H54 (cell line): Measurements from ENCODE around the gene PFKFB4.
A peak's percentile ranks its signal among the peaks of the same experiment; 100 is the strongest.
"Not testable (repeated sequence)": the region's sequence is repeated elsewhere in the genome, so short reads cannot be mapped to it uniquely, and the experiment has no call there.

Source experiments
- DNase-seq: peaks from one replicate; pipeline ENCODE4 v3.0.0; 2011; ENCODE audit warnings: low spot score, mixed read lengths; ENCODE audit not compliant: insufficient read length
- FAIRE-seq: peaks from 3 replicates; lab custom pipeline; 2011; peaks lifted over from hg19 to GRCh38; lab: Jason Lieb, UNC
- POLR2A ChIP-seq: IDR thresholded peaks from 2 replicates; pipeline ENCODE4 v1.6.1; 2011; ENCODE audit warnings: low read depth, mild to moderate bottlenecking, low read length

The PFKFB4 gene

DNA sequence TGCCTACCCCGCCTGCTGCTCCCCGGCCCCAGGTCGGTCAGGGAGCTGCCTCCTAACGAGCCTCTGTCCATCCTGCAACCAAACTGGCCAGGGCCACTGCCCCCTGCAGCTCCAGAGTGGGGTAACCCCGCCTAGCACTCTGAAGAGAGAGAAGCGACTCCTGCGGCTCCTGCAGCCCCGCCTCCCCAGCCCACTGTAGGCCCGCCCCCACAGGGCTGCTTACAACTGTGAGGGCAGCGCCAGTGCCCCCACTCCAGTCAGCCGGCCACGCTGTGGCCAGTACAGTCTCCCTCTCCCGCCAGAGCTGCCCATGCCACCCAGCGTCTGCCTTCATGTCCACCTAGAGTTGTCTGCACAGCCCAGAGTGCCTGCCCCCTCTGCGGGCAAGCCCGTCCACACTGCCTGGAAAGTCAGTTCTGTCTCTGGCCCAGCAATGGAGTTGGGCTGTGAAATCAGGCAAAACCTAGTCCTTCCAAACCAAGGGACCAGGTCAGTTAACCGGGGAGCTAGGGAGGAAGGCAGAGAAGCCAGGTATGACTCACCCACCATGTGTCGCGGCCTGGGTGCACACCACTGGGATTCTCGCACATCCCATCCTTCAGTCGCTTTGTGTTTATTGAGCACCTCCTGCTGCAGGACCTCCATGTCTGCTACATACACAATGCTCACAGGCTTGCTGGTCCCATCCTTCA, 4.6 kb upstream of the PFKFB4 start:
- TF ChIP-seq POLR2A = peak; percentile 88

DNA sequence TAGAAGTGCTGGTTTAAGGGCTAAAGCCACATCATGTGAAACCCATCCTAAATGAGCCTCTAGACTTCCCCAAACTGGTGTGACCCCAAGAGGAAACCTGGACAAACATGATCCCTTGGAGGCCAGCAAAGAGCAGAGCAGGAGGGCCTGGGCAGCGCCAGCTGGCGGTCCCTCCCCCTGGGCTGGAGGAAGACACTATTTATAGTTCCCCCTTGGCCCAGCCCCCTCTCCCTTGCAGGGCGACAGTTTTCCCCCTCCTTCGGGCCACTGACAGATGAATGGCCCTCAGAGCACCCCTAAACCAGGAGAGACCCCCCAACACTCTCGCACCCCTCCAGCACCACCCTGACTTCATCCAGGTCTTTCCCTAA, 4.0 kb upstream of the PFKFB4 start:
- DNase-seq (no peak), FAIRE-seq (no peak)
- no peak for TF ChIP-seq POLR2A

More for the DNA sequence above, 4.6 kb upstream of the PFKFB4 start:
- peak; percentile 27 for FAIRE-seq
- peak; percentile 77 for DNase-seq

DNA sequence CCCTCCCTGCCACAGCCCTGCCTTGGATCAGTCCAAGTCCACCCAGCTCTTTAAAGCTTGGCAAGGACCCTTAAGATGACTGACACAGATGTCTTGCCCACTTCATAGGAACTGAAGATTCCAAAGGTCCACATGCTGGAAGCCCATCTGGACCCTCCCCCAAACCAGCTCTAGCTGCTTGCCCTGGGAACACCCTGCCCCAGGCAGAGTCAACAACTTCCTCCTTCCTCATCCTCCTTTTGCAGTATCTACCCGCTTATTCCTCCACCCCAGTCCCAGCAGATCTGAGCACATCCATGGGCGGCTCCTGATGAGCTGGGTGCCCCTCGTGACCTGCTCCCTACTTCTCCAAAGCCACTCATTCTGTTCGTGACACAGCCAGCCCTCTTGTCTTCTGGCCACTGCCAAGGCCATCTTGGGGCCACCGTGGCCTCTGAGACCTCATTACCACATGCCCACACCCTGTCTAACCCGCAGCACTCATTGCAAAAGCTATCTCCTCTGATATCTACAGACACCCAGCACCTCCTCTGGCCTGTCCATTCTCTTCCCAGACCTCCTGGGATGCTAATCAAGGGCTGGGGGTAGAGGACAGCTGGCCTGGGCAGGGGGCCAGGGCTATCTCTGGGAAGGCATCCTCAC, 2.0 kb upstream of the PFKFB4 start:
- no peak for FAIRE-seq
- DNase-seq = no peak
- no peak for TF ChIP-seq POLR2A

DNA sequence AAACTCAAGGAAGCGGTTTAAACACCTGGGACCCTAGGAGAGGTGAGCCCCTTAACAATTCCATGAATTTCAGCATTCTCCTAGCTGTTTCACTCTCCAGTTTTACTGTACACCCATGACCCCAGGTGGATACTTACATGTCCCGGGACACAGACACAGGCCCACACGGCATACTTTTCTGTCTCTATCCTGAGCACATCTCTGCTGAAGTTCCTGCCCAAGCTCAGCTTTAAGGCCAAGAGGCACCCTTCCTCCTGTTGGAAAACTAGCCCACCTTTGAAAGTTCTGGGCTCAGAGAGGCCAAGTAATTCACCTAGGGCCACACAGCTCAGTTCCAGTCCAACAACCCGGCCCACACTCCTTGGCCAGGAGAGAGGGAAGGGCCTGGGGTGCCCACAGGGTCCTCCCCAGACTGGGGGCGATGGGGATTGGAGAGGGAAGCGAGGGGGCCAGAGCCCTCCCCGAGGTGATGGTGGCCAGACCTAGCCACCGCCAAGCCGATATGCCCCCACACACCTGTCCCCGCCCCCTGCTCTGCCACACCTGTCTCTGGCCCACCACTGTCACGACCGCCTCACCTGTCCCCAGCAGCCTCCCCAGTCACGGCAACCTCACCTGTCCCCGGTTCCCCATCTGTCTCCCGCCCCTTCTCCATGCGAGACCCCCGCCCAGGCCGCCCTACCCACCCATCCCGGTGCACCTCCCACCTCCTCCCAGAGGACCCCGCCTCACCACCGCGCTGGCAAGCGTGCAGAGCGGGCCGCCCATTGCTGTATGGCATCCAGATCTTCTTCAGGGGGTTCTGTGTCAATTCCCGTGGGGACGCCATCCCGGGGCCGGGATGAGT, 431 bp downstream of the PFKFB4 start:
- DNase-seq (no peak), FAIRE-seq (no peak)
- TF ChIP-seq POLR2A = peak; percentile 51

DNA sequence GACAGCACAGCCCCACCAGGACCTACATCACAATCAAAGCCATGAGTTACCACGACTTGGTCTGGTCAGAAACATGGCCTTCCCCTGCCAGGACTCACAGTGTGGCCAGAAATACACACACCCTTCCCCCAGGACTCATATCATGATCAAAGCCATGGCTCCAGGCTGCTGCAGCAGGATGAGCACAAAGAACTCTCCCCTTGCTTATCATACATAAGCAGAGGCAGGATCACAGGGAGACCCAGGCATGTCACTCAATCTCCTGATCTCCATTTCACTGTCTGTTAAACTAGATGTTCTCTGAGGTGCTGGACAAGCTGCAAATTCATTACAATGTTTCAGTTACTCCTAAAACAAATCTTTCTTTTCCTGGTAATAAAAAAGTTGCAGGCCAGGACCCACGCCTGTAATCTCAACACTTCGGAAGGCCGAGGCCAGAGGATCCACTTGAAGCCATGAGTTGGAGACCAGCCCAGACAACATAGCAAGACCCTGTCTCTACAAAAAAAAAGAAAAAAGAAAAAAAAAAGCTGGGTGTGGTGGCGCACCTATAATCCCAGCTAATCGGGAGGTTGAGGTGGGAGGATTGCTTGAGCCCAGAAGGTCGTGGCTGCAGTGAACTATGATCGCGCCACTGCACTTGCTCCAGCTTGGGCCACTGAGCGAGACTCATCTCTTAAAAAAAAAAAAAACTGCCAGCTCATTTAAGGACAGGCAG, 1.2 kb downstream of the PFKFB4 start:
- no peak for FAIRE-seq
- DNase-seq = no peak

DNA sequence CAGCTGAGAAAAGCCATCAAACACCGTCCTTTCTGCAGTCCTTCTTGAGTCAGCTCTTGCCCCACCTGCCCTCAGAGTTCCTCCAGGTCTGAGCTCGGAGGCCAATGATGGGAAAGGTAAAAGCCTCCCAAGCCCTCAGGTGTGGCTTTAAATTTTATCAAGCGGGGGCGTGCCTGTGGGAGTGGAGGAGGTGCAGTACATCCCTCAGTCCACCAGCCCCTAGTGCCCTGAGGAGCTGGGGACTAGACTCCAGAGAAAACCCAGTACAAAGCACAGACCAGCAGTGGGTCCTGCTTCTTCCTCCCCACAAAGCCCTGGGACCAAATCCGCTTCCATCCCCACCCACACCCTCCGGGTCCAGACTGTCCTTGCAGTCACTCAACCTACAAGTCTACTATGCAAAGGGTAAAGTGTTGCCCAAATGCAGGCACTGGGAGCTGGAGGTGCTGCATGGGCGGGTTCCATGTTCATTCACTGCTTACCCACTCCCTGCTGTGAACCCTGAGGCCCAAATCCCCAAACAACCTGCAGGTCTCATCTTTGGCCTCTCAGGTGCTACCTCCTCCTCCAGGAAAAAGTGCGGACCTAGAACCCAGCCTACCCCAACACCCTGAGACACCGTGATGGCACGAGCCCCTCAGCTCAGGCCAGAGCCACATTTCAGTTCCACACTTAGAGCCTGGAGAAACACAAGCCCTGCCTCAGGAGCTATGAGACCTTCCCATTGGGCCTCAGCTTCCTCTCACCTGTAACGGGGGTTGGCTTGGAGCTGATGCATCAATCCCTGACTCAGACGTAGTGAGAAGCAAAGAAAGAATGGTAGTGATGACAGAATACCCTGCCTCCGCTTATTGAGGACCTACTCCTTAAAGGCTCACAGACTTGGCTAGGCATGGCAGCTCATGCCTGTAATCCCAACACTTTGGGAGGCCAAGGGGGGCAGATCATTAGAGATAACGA, 2.4 kb downstream of the PFKFB4 start:
- DNase-seq = no peak
- FAIRE-seq = no peak
- no peak for TF ChIP-seq POLR2A

More for the DNA sequence above, 1.2 kb downstream of the PFKFB4 start:
- TF ChIP-seq POLR2A = no peak

DNA sequence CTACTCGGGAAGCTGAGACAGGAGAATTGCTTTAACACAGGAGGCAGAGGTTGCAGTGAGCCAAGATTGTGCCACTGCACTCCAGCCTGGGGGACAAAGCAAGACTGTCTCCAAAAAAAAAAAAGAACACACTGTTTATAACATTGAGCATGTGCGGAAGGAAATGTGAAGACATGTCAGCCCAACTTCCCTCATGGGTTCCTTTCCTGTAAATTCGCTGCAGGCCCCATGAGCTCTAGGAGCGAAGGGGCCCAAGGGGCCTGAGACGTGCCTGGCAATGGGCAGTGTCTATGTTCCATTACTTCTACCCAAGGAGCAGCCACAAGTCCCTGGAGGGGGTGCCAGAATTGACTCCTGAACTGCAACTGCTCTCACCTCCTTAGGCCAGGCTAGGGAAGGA, 3.2 kb downstream of the PFKFB4 start:
- no peak for TF ChIP-seq POLR2A
- FAIRE-seq (no peak), DNase-seq (no peak)

DNA sequence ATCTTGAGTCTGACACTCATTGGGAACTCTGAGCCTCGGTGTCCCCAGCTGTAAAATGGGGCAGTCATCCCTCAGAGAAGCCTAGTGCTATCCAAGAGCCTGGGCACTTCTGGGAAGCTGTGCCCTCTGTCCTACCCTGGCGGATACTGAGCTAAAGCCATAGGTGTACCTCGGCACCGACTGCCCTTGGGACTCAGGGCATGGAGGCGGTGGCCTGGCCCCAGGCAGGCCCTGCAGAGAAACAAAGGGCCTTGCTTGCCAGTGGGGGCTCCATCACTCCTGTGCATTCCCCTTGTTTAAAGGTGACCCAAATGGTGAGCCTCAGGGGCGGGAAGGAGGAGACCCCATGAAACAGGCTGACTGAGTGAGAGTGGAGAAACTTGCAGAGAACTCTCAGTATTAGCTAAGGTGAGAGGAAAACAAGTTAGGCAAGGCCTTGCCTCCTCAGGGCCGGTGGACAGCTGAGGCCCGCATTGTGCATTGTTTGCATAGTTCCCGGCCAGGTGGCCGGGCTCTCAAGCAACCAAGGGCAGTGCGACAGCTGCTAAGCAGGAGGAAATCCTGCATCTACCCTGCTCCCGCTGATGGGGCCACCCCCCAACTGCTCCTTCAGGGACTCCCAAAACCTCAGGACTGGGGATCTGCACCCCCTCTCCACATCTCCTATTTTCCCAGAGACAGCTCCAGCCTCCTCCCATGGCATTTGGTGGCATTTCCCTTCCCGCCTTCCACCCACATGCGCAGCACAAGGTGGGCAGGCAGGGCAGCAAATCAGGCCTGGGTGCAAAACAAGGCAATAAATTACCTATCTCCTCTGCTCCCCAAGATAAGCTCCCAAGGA, 4.3 kb downstream of the PFKFB4 start:
- no peak for TF ChIP-seq POLR2A
- DNase-seq (no peak), FAIRE-seq (no peak)

DNA sequence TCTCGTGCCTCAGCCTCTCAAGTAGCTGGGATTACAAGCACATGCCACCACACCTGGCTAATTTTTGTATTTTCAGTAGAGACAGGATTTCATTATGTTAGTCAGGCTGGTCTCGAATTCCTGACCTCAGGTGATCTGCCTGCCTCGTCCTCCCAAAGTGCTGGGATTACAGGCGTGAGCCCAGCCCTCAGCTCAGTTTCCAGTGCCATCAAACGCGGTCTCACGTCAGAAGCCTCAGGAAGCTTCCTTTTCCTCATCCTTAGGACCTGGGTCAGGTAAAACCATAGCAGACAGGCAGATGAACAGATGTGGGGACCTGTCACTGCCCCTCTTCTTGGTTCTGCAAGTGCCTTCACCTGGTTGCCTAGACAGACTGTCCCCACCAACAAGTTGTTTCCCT, 5.0 kb downstream of the PFKFB4 start:
- not testable (repeated sequence) for FAIRE-seq

DNA sequence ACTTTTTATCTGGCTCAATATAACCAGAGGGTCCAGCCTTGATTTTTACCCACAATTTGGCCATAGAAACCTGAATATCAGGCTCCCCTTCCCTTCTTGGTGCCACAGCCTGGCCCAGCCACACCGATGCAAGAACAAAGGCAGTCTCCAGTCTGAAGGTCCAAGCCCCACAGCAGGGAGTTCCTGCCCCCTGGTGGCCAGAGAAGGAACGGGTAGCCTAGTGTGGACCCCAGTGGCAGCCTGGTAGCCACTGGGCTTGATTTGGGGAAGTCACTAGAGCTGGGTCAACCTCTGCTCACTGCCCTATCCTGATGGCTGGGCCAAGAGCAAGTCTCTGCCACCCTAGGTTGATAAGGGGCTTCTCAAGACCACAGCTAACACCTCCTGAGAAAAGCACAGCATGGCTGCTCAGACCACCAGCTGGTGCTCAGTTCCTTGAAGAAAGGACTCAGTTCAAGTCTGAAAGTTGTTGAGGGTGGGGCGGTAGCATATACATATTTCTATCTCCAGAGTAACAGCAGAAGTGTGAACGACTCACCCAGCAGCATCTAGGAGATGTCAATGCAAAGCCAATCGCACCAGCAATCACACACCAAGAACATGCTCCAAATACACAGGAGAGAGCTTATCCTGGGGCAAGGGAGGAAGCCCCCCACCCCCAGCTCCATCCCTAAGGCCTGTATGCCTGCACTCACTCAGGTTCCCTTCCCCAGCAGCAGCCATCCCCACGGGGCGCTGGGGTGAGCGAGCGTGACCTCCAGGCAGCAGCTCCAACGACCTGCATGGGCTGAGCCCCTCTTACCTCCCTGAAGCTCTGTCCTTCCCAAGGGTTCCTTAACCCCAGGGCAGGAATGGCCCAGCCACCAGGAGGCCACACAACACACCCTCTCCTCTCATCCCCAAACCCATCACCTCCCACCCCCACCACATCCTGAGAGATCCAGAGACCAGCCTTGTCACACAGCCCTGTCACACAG, 7.6 kb downstream of the PFKFB4 start:
- TF ChIP-seq POLR2A = no peak
- DNase-seq (peak; percentile 77), FAIRE-seq (no peak)

More for the DNA sequence above, 5.0 kb downstream of the PFKFB4 start:
- DNase-seq = not testable (repeated sequence)

DNA sequence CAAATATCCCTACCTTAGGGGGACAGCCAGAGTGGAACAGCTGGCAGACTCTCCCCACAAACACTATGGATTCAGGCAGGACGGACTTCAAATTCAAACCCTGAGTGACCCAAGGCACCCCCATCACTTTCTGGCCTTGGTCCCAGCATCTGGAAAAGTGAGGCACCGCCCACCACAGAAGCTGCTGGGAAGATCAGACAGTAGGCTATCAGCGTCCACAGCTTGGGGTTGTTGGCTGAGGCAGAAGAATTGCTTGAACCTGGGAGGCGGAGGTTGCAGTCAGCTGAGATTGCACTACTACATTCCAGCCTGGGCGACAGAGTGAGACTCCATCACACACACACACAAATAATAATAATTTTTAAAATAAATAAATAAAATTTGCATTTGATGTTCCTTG, 8.5 kb downstream of the PFKFB4 start:
- no peak for TF ChIP-seq POLR2A
- DNase-seq (no peak), FAIRE-seq (no peak)
